ENCODE results near the gene SSH3. TPM values are rescaled to one million over a fixed set of nuclear protein-coding genes. Genes with fewer than 3 reads are reported as not detected.

SSH3 gene
- total RNA-seq, 2 donors from 2014 or later, result 70.9 to 101 TPM

GRCh38 chr11:67281552-67282150 is 21.7 kb upstream of the SSH3 start:
- TF ChIP-seq CTCF (IDR thresholded peaks at IDR 0.05) (no peak), POLR2AphosphoS5 (IDR thresholded peaks at IDR 0.05) (no peak), POLR2A (IDR thresholded peaks at IDR 0.05) (no peak)
- intact Hi-C loops (cut with DNase I), result no loop called here
- no peak for DNase-seq (ENCODE audit: low spot score)
- Histone ChIP-seq H3K4me1 (replicated peaks) (peaks cover 11% of the 10 kb centered on the region), H3K9me3 (no peaks in the 10 kb centered on the region), H3K36me3 (peaks cover 29 to 67% of the 10 kb centered on the region in 2 donors), H3K4me3 (no peak overlapping the region), H3K27me3 (replicated peaks; ENCODE audit: insufficient read depth) (no peaks in the 10 kb centered on the region), H3K27ac (no peak overlapping the region)
- 90% methylated on average over 27 of the region's 27 CpGs for WGBS

GRCh38 chr11:67282155-67282875 is 21.0 kb upstream of the SSH3 start:
- no peak for TF ChIP-seq CTCF (IDR thresholded peaks at IDR 0.05)
- H3K36me3 ChIP-seq, result peaks cover 29 to 67% of the 10 kb centered on the region in 2 donors
- H3K9me3 ChIP-seq, result no peaks in the 10 kb centered on the region
- H3K4me1 ChIP-seq (replicated peaks), result peaks cover 6% of the 10 kb centered on the region
- no peak for DNase-seq (ENCODE audit: low spot score)
- no peak overlapping the region for H3K4me3 ChIP-seq
- H3K27ac ChIP-seq, result no peak overlapping the region
- intact Hi-C loops (cut with DNase I), result no loop called here
- WGBS, result 86% methylated on average over 20 of the region's 20 CpGs
- H3K27me3 ChIP-seq (replicated peaks; ENCODE audit: insufficient read depth), result no peaks in the 10 kb centered on the region

DNA sequence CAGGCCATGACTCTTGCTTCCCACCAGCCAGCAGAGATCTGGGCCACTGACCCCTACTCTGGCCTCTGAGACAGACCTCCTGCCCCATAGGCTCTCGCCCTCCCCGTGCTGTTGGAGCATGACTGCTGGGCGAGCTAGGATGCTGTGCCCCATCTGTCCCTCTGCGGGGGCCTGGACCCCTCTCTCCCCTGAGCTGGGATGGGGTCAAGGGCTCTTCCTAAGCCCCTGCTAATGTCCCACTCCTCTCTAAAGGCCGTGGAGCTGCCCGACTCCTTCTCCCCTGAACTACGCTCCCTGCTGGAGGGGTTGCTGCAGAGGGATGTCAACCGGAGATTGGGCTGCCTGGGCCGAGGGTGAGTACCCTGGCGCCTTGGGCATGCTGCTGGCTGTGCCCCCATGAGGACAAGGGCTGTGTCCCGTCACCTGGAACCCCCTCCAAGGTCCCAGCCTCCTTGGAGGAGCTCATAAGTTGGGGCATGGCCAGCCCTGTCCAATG is 20.4 kb upstream of the SSH3 start:
- 86% methylated on average over 10 of the region's 11 CpGs for WGBS
- H3K4me1 ChIP-seq (replicated peaks), result peaks cover 7% of the 10 kb centered on the region

GRCh38 chr11:67283481-67283963 is 19.8 kb upstream of the SSH3 start:
- no peak for TF ChIP-seq POLR2A (IDR thresholded peaks at IDR 0.05)
- no peak for TF ChIP-seq POLR2AphosphoS5 (IDR thresholded peaks at IDR 0.05)
- no peak for TF ChIP-seq CTCF (IDR thresholded peaks at IDR 0.05)
- Histone ChIP-seq H3K36me3 (peaks cover 29 to 67% of the 10 kb centered on the region in 2 donors), H3K27ac (no peak overlapping the region), H3K4me3 (no peak overlapping the region), H3K9me3 (no peaks in the 10 kb centered on the region), H3K27me3 (replicated peaks; ENCODE audit: insufficient read depth) (no peaks in the 10 kb centered on the region), H3K4me1 (replicated peaks) (peaks cover 11% of the 10 kb centered on the region)
- intact Hi-C loops (cut with DNase I), result no loop called here
- 82% methylated on average over 10 of the region's 13 CpGs for WGBS
- no peak for DNase-seq (ENCODE audit: low spot score)

More for the DNA sequence above, 20.4 kb upstream of the SSH3 start:
- DNase-seq (ENCODE audit: low spot score), result no peak
- intact Hi-C loops (cut with DNase I), result no loop called here
- no peak overlapping the region for H3K27ac ChIP-seq
- no peaks in the 10 kb centered on the region for H3K9me3 ChIP-seq
- H3K36me3 ChIP-seq, result peaks cover 29 to 67% of the 10 kb centered on the region in 2 donors
- H3K27me3 ChIP-seq (replicated peaks; ENCODE audit: insufficient read depth), result no peaks in the 10 kb centered on the region
- no peak overlapping the region for H3K4me3 ChIP-seq
- no peak for TF ChIP-seq POLR2AphosphoS5 (IDR thresholded peaks at IDR 0.05)

- Histone ChIP-seq H3K27ac (no peak overlapping the region), H3K36me3 (peaks cover 23 to 64% of the 10 kb centered on the region in 2 donors)
- intact Hi-C loops (cut with DNase I), result no loop called here
These were observed 18.4 kb upstream of the SSH3 start for GRCh38 chr11:67284811-67285540.

More at GRCh38 chr11:67284811-67285540, 18.4 kb upstream of the SSH3 start:
- no peak for TF ChIP-seq CTCF (IDR thresholded peaks at IDR 0.05)
- TF ChIP-seq POLR2A (IDR thresholded peaks at IDR 0.05), result no peak
- no peak for TF ChIP-seq POLR2AphosphoS5 (IDR thresholded peaks at IDR 0.05)
- Histone ChIP-seq H3K27me3 (replicated peaks; ENCODE audit: insufficient read depth) (no peaks in the 10 kb centered on the region), H3K4me3 (no peak overlapping the region), H3K9me3 (no peaks in the 10 kb centered on the region), H3K4me1 (replicated peaks) (peaks cover 11% of the 10 kb centered on the region)
- no peak for DNase-seq (ENCODE audit: low spot score)
- 85% methylated on average over 45 of the region's 45 CpGs for WGBS

All from prostate gland (tissue), 2 donors.